HEK293 (cell line): ENCODE results near the gene FASN.
A peak's percentile ranks its signal among the peaks of the same experiment; 100 is the strongest.

Experiments used
- CTCF ChIA-PET: fragments of 350-600 bp; formaldehyde crosslinking; extraction: SDS; loops from one replicate; lab custom pipeline; 2021; ENCODE audit warnings: antibody characterized with exemption; lab: Yijun Ruan, JAX
- POLR2A ChIA-PET: fragments of 300-600 bp; formaldehyde crosslinking; extraction: SDS; loops from one replicate; lab custom pipeline; 2020; ENCODE audit warnings: antibody characterized with exemption, inconsistent platforms; lab: Yijun Ruan, JAX
- H3K27ac ChIP-seq: fragments of 200-500 bp; sonication (Bioruptor generic); 2 replicates; pipeline ENCODE4 v1.5.1; 2014; ENCODE audit warnings: low read depth, low read length, control low read depth, inconsistent platforms; ENCODE audit errors: extremely low read depth
- H3K36me3 ChIP-seq, 2 experiments: fragments of 200-500 bp in 1 of 2; sonication (Bioruptor generic) in 1 of 2; 1 replicate in 1 of 2; 2 replicates in 1 of 2; pipeline ENCODE4 v1.5.1; 2014 to 2017; ENCODE audit warnings: inconsistent platforms in 2 of 2, low read length in 2 of 2; ENCODE audit not compliant: control insufficient read depth in 2 of 2, insufficient read depth in 1 of 2
- H3K4me1 ChIP-seq: fragments of 200-500 bp; sonication (Bioruptor generic); 2 replicates; pipeline ENCODE4 v1.5.1; 2014; ENCODE audit warnings: mild to moderate bottlenecking, low read length, inconsistent platforms; ENCODE audit not compliant: control insufficient read depth, insufficient read depth
- H3K4me3 ChIP-seq: 2 replicates; pipeline ENCODE4 v1.5.1; 2011; ENCODE audit warnings: low read depth, mild to moderate bottlenecking, control low read depth, low read length, moderate library complexity
- H3K9me3 ChIP-seq: fragments of 200-500 bp; sonication (Bioruptor generic); 2 replicates; pipeline ENCODE4 v1.5.1; 2014; ENCODE audit warnings: low read depth, low read length, inconsistent platforms; ENCODE audit not compliant: control insufficient read depth, insufficient read depth
- BCL11A ChIP-seq: fragments of 450-650 bp; formaldehyde crosslinking; IDR thresholded peaks from 2 replicates; pipeline ENCODE4 v1.5.1; 2016; ENCODE audit warnings: low read depth, missing biosample characterization, missing genetic modification characterization
- FEZF1 ChIP-seq: fragments of 450-650 bp; formaldehyde crosslinking; IDR thresholded peaks from 2 replicates; pipeline ENCODE4 v1.5.1; 2016; ENCODE audit warnings: missing biosample characterization, missing genetic modification characterization
- WT1 ChIP-seq: fragments of 450-650 bp; formaldehyde crosslinking; IDR thresholded peaks from 2 replicates; pipeline ENCODE4 v1.5.1; 2016; ENCODE audit warnings: missing biosample characterization, missing genetic modification characterization
- ZFP37 ChIP-seq: fragments of 450-650 bp; formaldehyde crosslinking; IDR thresholded peaks from 2 replicates; pipeline ENCODE4 v1.5.1; 2016; ENCODE audit warnings: missing biosample characterization, missing genetic modification characterization
- ZIC2 ChIP-seq: fragments of 450-650 bp; formaldehyde crosslinking; IDR thresholded peaks from 2 replicates; pipeline ENCODE4 v1.5.1; 2016; ENCODE audit warnings: missing biosample characterization, missing genetic modification characterization
- ZNF223 ChIP-seq: fragments of 450-650 bp; formaldehyde crosslinking; IDR thresholded peaks from 2 replicates; pipeline ENCODE4 v1.5.1; 2016; ENCODE audit warnings: missing biosample characterization, missing genetic modification characterization
- ZNF24 ChIP-seq: fragments of 450-650 bp; formaldehyde crosslinking; IDR thresholded peaks from 2 replicates; pipeline ENCODE4 v1.5.1; 2016; ENCODE audit warnings: missing biosample characterization, missing genetic modification characterization
- ZNF426 ChIP-seq: fragments of 450-650 bp; formaldehyde crosslinking; IDR thresholded peaks from 2 replicates; pipeline ENCODE4 v1.5.1; 2017; ENCODE audit warnings: missing biosample characterization, missing genetic modification characterization, mild to moderate bottlenecking, inconsistent platforms, moderate library complexity
- ZNF48 ChIP-seq: fragments of 450-650 bp; formaldehyde crosslinking; IDR thresholded peaks from 2 replicates; pipeline ENCODE4 v1.5.1; 2016; ENCODE audit warnings: missing biosample characterization, missing genetic modification characterization
- ZNF521 ChIP-seq: fragments of 450-650 bp; formaldehyde crosslinking; IDR thresholded peaks from 2 replicates; pipeline ENCODE4 v1.5.1; 2017; ENCODE audit warnings: missing biosample characterization, mild to moderate bottlenecking, missing genetic modification characterization
- ZNF530 ChIP-seq: fragments of 450-650 bp; formaldehyde crosslinking; IDR thresholded peaks from 2 replicates; pipeline ENCODE4 v1.5.1; 2016; ENCODE audit warnings: low read depth, missing biosample characterization, missing genetic modification characterization
- ZNF560 ChIP-seq: fragments of 450-650 bp; formaldehyde crosslinking; IDR thresholded peaks from 2 replicates; pipeline ENCODE4 v1.5.1; 2017; ENCODE audit warnings: missing biosample characterization, missing genetic modification characterization, borderline replicate concordance
- ZNF571 ChIP-seq: fragments of 450-650 bp; formaldehyde crosslinking; IDR thresholded peaks from 2 replicates; pipeline ENCODE4 v1.5.0; 2017; ENCODE audit warnings: missing biosample characterization, missing genetic modification characterization
- ZNF792 ChIP-seq: fragments of 450-650 bp; formaldehyde crosslinking; IDR thresholded peaks from 2 replicates; pipeline ENCODE4 v1.5.1; 2016; ENCODE audit warnings: missing biosample characterization, missing genetic modification characterization
- TF ChIP-seq, protein P1 (sequence below): sonication (generic); formaldehyde crosslinking; IDR thresholded peaks from 2 replicates; pipeline ENCODE4 v1.8.1; 2022; ENCODE audit warnings: mild to moderate bottlenecking, moderate library complexity, missing genetic modification reagents
- TF ChIP-seq, protein P2 (sequence below): fragments of 450-650 bp; formaldehyde crosslinking; IDR thresholded peaks from 2 replicates; pipeline ENCODE4 v1.5.1; 2017; ENCODE audit warnings: missing biosample characterization, missing genetic modification characterization
- TF ChIP-seq, protein P3 (sequence below): fragments of 450-650 bp; formaldehyde crosslinking; IDR thresholded peaks from 2 replicates; pipeline ENCODE4 v1.5.1; 2016; ENCODE audit warnings: missing biosample characterization, missing genetic modification characterization
- TF ChIP-seq, protein P4 (sequence below): fragments of 450-650 bp; formaldehyde crosslinking; IDR thresholded peaks from 2 replicates; pipeline ENCODE4 v1.5.1; 2016; ENCODE audit warnings: missing biosample characterization, missing genetic modification characterization, low read depth
- TF ChIP-seq, protein P5 (sequence below): IDR thresholded peaks from 2 replicates; pipeline ENCODE4 v1.6.1; 2011; ENCODE audit warnings: mild to moderate bottlenecking, low read depth, low read length, borderline replicate concordance
- TF ChIP-seq, protein P6 (sequence below): fragments of 450-650 bp; formaldehyde crosslinking; IDR thresholded peaks from 2 replicates; pipeline ENCODE4; 2016; ENCODE audit warnings: missing biosample characterization, missing genetic modification characterization

The FASN gene

DNA sequence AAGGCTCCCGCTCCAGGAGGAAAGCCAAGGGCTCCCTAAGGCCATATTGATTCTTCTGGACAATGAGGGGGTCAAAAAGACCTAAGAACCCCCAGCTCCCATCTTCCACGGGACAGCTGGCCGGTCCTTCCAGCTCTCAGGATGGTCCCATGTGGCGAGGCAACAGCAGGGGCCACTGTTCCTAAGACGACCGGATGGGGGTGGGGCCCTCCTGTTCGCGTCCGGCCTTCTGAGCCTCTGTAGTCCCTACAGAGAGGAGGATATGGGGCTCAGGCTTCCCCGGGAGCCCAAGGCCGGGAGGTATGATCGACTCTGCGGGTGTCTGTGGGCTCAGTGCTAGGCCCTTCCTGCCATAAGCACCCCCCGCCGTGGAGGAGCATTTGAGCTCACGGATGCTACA is 54.5 kb downstream of the FASN start:
- CTCF ChIA-PET = interaction anchor here (0.6 to 1.0 kb wide), 4 partner anchors 8 to 310 kb away, joined by 3 to 5 read pairs (median 4); no protein-coding TSS in a partner anchor
- H3K4me1 ChIP-seq = no peaks in the 10 kb centered on the region
- no peaks in the 10 kb centered on the region for H3K9me3 ChIP-seq
- TF ChIP-seq ZIC2 = peak; percentile 64
- TF ChIP-seq ZNF48 = no peak
- TF ChIP-seq, all 188 proteins: peak for 1
- no peak overlapping the region for H3K27ac ChIP-seq
- peaks cover 0 to 26% of the 10 kb centered on the region in 2 experiments; a peak in 1 of 3 replicates for H3K36me3 ChIP-seq
- POLR2A ChIA-PET = interaction anchor here (0.6 to 1.8 kb wide), 5 partner anchors 16 to 150 kb away, joined by 3 to 7 read pairs (median 5); no protein-coding TSS in a partner anchor
- H3K4me3 ChIP-seq = no peak overlapping the region

DNA sequence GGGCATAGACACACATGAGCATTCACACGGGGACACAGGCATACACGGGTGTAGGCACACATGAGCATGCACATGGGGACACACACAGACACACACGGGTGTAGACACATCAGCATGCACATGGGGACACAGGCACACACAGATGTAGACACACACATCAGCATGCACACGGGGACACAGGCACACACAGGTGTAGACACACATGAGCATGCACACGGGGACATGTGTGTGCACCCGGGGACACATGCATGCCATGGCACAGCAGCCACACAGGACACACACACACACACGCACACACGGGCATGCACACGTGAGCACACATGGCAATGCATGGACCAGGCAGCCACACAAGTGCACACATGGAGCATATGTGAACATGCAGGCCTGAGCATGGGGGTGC is 55.4 kb downstream of the FASN start:
- CTCF ChIA-PET = interaction anchor here (0.6 kb wide), 2 partner anchors 21 to 310 kb away, joined by 3 to 4 read pairs; no protein-coding TSS in a partner anchor
- no peaks in the 10 kb centered on the region for H3K4me1 ChIP-seq
- TF ChIP-seq ZNF223 (tag by site-specific recombination) (0 out of 2 replicates have a peak, but pooled peaks have one; percentile 38), ZNF521 (no peak), ZNF571 (tag by site-specific recombination) (no peak)
- TF ChIP-seq, protein P1, sequence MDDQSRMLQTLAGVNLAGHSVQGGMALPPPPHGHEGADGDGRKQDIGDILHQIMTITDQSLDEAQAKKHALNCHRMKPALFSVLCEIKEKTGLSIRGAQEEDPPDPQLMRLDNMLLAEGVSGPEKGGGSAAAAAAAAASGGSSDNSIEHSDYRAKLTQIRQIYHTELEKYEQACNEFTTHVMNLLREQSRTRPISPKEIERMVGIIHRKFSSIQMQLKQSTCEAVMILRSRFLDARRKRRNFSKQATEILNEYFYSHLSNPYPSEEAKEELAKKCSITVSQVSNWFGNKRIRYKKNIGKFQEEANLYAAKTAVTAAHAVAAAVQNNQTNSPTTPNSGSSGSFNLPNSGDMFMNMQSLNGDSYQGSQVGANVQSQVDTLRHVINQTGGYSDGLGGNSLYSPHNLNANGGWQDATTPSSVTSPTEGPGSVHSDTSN (CRISPR knock-in tag) = no peak

DNA sequence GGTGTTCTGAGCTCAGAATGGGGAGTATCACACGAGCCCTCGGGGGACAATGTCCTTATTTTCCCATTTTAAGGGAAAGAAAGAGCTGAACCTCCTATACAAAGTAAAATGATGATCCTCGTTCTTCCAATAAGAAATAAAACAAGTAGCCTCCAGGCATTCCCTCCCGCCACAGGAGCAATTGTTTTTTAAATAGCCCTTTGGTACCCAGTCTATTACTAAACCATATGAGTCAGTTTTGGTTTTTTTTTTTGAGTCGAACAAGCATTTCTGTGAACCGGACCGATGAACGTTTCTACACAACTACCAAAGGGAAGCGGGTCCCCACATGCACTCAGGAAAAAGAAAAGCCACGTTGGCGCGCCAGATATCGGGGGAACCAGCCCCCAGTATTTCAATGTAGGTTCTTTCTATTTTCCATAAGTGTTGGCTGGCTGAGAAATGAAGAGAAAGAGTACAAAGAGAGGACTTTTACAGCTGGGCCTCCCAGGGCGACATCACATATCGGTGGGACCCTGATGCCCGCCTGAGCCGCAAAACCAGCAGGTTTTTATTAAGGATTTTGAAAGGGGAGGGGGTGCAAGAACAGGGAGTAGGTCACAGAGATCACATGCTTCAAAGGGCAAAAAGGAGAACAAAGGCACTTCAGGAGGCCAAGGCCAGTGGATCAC is 56.8 kb downstream of the FASN start:
- CTCF ChIA-PET = interaction anchor here (0.6 to 2.5 kb wide), 5 partner anchors 11 to 269 kb away, joined by 3 to 12 read pairs (median 3); no protein-coding TSS in a partner anchor
- TF ChIP-seq ZFP37 (tag by site-specific recombination) (no peak), ZNF792 (no peak), WT1 (no peak), ZNF560 (tag by site-specific recombination) (no peak), ZNF24 (no peak), BCL11A (no peak), ZNF530 (tag by site-specific recombination) (no peak), FEZF1 (no peak), ZNF571 (tag by site-specific recombination) (no peak), ZNF426 (no peak)
- TF ChIP-seq, protein P2, sequence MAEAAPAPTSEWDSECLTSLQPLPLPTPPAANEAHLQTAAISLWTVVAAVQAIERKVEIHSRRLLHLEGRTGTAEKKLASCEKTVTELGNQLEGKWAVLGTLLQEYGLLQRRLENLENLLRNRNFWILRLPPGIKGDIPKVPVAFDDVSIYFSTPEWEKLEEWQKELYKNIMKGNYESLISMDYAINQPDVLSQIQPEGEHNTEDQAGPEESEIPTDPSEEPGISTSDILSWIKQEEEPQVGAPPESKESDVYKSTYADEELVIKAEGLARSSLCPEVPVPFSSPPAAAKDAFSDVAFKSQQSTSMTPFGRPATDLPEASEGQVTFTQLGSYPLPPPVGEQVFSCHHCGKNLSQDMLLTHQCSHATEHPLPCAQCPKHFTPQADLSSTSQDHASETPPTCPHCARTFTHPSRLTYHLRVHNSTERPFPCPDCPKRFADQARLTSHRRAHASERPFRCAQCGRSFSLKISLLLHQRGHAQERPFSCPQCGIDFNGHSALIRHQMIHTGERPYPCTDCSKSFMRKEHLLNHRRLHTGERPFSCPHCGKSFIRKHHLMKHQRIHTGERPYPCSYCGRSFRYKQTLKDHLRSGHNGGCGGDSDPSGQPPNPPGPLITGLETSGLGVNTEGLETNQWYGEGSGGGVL (tag by site-specific recombination) = no peak
- TF ChIP-seq, protein P3, sequence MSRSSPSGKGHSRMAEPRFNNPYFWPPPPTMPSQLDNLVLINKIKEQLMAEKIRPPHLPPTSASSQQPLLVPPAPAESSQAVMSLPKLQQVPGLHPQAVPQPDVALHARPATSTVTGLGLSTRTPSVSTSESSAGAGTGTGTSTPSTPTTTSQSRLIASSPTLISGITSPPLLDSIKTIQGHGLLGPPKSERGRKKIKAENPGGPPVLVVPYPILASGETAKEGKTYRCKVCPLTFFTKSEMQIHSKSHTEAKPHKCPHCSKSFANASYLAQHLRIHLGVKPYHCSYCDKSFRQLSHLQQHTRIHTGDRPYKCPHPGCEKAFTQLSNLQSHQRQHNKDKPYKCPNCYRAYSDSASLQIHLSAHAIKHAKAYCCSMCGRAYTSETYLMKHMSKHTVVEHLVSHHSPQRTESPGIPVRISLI = no peak
- TF ChIP-seq, protein P4, sequence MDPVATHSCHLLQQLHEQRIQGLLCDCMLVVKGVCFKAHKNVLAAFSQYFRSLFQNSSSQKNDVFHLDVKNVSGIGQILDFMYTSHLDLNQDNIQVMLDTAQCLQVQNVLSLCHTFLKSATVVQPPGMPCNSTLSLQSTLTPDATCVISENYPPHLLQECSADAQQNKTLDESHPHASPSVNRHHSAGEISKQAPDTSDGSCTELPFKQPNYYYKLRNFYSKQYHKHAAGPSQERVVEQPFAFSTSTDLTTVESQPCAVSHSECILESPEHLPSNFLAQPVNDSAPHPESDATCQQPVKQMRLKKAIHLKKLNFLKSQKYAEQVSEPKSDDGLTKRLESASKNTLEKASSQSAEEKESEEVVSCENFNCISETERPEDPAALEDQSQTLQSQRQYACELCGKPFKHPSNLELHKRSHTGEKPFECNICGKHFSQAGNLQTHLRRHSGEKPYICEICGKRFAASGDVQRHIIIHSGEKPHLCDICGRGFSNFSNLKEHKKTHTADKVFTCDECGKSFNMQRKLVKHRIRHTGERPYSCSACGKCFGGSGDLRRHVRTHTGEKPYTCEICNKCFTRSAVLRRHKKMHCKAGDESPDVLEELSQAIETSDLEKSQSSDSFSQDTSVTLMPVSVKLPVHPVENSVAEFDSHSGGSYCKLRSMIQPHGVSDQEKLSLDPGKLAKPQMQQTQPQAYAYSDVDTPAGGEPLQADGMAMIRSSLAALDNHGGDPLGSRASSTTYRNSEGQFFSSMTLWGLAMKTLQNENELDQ (tag by site-specific recombination) = no peak
- TF ChIP-seq, protein P5, sequence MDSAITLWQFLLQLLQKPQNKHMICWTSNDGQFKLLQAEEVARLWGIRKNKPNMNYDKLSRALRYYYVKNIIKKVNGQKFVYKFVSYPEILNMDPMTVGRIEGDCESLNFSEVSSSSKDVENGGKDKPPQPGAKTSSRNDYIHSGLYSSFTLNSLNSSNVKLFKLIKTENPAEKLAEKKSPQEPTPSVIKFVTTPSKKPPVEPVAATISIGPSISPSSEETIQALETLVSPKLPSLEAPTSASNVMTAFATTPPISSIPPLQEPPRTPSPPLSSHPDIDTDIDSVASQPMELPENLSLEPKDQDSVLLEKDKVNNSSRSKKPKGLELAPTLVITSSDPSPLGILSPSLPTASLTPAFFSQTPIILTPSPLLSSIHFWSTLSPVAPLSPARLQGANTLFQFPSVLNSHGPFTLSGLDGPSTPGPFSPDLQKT = no peak
- TF ChIP-seq, protein P6, sequence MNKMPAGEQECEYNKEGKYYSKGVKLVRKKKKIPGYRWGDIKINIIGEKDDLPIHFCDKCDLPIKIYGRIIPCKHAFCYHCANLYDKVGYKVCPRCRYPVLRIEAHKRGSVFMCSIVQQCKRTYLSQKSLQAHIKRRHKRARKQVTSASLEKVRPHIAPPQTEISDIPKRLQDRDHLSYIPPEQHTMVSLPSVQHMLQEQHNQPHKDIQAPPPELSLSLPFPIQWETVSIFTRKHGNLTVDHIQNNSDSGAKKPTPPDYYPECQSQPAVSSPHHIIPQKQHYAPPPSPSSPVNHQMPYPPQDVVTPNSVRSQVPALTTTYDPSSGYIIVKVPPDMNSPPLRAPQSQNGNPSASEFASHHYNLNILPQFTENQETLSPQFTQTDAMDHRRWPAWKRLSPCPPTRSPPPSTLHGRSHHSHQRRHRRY (tag by site-specific recombination) = no peak

More for the DNA sequence above, 55.4 kb downstream of the FASN start:
- peaks cover 0 to 17% of the 10 kb centered on the region in 2 experiments; a peak in 1 of 3 replicates for H3K36me3 ChIP-seq
- no peak overlapping the region for H3K4me3 ChIP-seq
- POLR2A ChIA-PET = interaction anchor here (1.8 kb wide), 2 partner anchors 12 to 17 kb away, joined by 4 to 5 read pairs; partner anchors contain the start of gene RAC3
- no peak overlapping the region for H3K27ac ChIP-seq
- no peaks in the 10 kb centered on the region for H3K9me3 ChIP-seq

More for the DNA sequence above, 56.8 kb downstream of the FASN start:
- no peaks in the 10 kb centered on the region for H3K9me3 ChIP-seq
- H3K27ac ChIP-seq = no peak overlapping the region
- POLR2A ChIA-PET = interaction anchor here (1.4 to 1.8 kb wide), 2 partner anchors 10 to 19 kb away, joined by 3 to 4 read pairs; partner anchors contain the start of gene RAC3
- peaks cover 0 to 8% of the 10 kb centered on the region in 2 experiments; a peak in 1 of 3 replicates for H3K36me3 ChIP-seq
- H3K4me1 ChIP-seq = peaks cover 5% of the 10 kb centered on the region; the same call in 1 of the 2 replicates
- no peak overlapping the region for H3K4me3 ChIP-seq
